Measurements from ENCODE around the gene SCLT1. TPM values are rescaled to one million over a fixed set of nuclear protein-coding genes. Genes with fewer than 3 reads are reported as not detected.

The SCLT1 gene
- total RNA-seq, 1 experiment from 2014 or later, result 15.7 TPM

GRCh38 chr4:128958194-128958593, 135.1 kb downstream of the SCLT1 start:
- no peak for DNase-seq (ENCODE audit: low spot score)

DNA sequence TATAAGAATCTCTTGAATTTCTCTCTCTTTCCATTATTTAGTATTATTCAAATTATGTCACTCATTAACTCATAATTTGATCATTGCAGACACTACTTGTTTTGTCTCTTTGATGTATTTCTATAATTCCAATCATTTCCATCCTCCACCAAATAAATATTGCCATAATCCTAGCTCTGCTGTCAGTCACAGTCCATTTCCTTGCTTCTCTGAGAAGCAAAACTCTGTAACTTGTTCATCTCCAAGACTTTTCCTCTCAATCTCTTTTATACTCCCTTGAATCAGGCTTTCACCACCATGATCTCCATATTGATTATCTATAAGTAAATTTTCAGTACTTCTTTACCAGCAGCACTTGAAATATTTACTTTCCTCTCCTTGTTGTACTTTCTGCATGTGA, 135.9 kb downstream of the SCLT1 start:
- no peak for DNase-seq (ENCODE audit: low spot score)

- DNase-seq (ENCODE audit: low spot score), result no peak
These were observed 137.6 kb downstream of the SCLT1 start for GRCh38 chr4:128955751-128956150.

DNA sequence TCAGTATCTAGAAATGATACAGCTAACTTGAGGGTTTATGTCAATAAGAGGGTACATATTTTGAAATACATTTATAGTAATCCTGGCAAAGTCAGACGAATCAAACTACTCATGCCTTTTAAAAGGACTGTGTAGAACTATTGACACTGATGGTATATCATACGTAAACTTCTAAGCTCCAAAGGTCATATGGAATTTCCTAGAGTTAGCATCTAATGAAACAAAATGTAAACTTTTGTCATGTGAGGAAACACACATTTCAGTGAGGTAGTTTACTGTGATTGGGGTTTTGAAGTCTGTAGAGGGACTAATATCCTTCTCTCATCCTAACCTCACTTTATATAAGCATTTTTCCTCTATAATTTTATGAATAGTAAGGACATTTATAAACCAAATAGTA, 138.4 kb downstream of the SCLT1 start:
- DNase-seq (ENCODE audit: low spot score), result no peak

- no peak for DNase-seq (ENCODE audit: low spot score)
These were observed 142.0 kb downstream of the SCLT1 start for GRCh38 chr4:128951316-128951715.

GRCh38 chr4:128950796-128951195, 142.5 kb downstream of the SCLT1 start:
- DNase-seq (ENCODE audit: low spot score), result no peak

DNA sequence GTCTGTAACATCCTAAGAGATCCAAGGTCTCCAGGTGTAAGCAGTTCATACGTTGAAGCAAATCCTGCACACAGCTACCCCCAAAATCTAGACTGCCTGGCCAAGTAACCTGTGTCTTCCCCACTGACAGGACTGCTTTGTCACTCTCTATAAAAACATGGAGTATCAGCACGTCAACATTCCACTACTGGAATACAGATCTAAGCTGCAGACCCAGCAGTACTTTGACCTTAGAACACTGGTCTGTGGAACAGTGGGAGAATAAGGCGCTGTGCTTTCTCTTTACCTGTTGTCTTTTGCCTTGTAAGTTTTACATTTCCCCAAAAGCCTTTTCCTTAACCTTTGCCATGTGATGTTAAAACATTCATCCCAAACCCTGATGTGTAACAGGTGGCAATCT, 146.4 kb downstream of the SCLT1 start:
- DNase-seq (ENCODE audit: low spot score), result no peak

- no peak for DNase-seq (ENCODE audit: low spot score)
These were observed 150.7 kb downstream of the SCLT1 start for GRCh38 chr4:128942607-128943006.

GRCh38 chr4:128940971-128941370, 152.4 kb downstream of the SCLT1 start:
- DNase-seq (ENCODE audit: low spot score), result no peak

- DNase-seq (ENCODE audit: low spot score), result no peak
These were observed 163.3 kb downstream of the SCLT1 start for GRCh38 chr4:128930051-128930450.

GRCh38 chr4:128924951-128925350, 168.4 kb downstream of the SCLT1 start:
- DNase-seq (ENCODE audit: low spot score), result no peak

- no peak for DNase-seq (ENCODE audit: low spot score)
These were observed 171.4 kb downstream of the SCLT1 start for GRCh38 chr4:128921954-128922353.

GRCh38 chr4:128917781-128918180, 175.6 kb downstream of the SCLT1 start:
- DNase-seq (ENCODE audit: low spot score), result no peak

- no peak for DNase-seq (ENCODE audit: low spot score)
These were observed 176.5 kb downstream of the SCLT1 start for GRCh38 chr4:128916832-128917231.

- DNase-seq (ENCODE audit: low spot score), result no peak
These were observed 177.8 kb downstream of the SCLT1 start for GRCh38 chr4:128915544-128915943.

GRCh38 chr4:128913228-128913627, 180.1 kb downstream of the SCLT1 start:
- no peak for DNase-seq (ENCODE audit: low spot score)

- no peak for DNase-seq (ENCODE audit: low spot score)
These were observed 184.6 kb downstream of the SCLT1 start for GRCh38 chr4:128908735-128909134.

GRCh38 chr4:128907981-128908380, 185.4 kb downstream of the SCLT1 start:
- DNase-seq (ENCODE audit: low spot score), result no peak

DNA sequence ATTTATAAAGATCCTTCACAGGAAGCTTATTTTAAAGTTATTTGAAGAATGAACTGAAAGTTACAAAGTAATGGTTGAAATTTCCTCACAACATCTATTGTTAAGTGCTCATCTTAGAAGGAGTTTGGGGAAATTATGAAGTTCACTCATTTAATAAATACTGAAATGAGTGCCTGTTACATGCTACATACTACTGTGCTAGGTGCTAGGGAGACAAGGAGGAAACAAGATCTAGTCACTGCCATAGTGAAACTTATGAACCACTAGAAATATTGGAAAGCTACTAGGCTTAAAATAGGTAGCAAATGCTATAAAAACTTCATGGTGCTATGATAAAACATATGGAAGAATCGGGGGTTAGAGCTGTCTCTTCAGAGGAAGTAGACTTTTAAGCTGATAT, 186.8 kb downstream of the SCLT1 start:
- no peak for DNase-seq (ENCODE audit: low spot score)

DNA sequence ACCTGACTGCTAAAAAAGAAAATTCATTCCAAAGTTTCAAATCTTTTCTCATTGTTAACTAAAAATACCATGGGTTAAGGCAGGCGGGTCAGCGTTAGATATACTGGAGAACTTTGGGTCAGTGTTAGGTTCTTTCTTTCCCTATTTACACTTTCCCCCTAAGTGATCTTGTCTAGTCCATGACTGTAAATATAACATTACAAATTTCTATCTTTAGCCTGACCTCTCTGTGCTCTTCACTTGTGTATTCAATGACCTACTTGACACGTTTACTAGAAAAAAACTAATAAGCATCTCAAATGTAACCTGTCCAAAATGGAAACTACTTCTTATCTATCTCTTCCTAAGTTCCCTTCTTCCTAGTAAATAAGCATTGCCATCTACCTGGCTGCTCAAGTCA, 188.5 kb downstream of the SCLT1 start:
- DNase-seq (ENCODE audit: low spot score), result no peak

- no peak for DNase-seq (ENCODE audit: low spot score)
These were observed 212.7 kb downstream of the SCLT1 start for GRCh38 chr4:128880662-128881061.

DNA sequence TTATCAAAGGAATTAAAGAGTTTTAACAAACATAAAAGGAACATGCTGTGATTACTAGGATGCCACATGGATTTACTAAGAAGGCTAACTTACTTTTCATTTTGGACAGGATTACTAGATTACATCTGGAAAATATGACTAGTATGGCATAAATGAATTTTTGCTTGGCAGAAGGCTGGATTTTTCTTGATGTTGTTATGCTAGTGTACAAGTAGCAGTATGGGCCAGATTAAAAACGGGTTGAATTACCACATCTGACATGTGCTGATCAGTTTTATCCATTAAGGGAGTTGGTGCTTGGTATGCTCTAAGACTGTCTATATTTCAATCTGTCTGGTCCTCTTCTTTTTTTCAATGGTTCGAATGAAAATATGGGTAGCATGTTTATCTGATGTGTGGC, 213.4 kb downstream of the SCLT1 start:
- DNase-seq (ENCODE audit: low spot score), result no peak

DNA sequence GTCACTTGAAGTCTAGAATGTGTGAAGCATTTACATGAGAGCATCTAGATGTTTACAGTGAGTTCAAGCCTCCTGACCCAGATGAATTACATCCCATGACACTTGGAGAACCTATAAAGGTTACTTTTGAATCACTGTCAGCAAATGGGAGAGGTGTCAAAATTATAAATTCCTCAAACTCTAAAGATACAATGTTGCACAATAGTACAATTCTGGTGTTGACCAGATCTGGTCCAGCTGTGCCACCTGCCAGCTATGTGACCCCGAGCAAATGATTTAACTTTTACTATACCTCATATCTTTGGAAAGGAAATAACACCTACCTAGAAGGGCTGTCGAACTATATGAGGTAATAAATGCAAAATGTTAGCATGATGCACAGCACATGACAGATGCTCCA, 214.1 kb downstream of the SCLT1 start:
- DNase-seq (ENCODE audit: low spot score), result no peak

DNA sequence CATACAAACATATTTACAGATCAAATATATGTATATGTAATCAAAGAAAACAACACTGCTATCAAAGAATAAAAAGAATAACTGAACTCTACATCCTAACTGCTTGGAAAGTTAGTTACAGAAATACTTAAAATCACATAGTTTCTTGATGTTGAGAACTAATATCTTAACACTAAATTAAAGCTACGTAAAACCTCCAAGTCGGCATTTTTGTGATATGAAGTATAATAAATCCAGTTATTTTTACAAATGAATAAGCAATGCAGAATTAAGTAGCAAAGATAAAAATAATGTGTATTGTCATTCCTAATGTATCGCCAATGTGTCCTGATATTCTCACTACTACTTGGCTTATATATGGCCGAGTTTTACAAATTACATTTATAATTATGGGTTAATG, 215.4 kb downstream of the SCLT1 start:
- no peak for DNase-seq (ENCODE audit: low spot score)

GRCh38 chr4:128876200-128876599, 217.1 kb downstream of the SCLT1 start:
- DNase-seq (ENCODE audit: low spot score), result no peak
